ENCODE data around the gene NCAN.

The NCAN gene

GRCh38 chr19:19294914-19295313, 83.2 kb downstream of the NCAN start:
- DNase-seq = no peak

DNA sequence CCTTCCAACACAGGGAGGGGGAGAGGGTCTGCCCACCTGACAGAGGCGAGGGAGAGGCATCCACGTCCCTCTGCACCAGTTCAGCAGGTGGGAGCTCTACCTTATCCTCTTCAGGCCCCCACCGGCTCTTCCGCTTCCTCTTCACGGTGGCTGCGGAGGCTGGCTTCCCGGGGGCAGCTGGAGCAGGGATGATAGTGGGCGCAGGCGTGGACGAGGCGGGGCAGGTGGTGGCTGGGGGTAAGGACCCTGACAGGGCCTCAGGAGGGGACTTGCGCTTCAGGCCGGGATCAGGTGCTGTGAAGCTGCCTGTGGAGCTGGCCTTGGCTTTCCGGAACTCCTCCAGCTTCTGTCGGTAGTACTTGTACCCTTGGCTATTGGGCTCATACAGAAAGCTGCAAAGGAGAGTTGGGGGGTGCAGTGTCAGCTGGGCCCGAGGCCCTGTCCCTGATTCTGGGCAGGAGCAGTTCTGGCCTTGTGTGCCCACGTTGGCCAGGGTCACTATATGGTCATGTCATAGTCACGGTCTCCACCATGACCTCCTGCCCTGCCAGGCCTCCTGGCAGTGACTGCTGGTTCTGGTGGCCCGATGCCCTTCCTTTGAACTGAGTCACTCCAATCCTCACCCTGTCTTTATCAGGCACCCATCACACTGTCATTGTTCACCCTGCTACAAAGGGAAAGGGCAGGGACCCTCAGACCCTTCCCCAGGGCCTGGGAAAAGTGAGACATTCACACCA, 85.4 kb downstream of the NCAN start:
- DNase-seq = no peak

DNA sequence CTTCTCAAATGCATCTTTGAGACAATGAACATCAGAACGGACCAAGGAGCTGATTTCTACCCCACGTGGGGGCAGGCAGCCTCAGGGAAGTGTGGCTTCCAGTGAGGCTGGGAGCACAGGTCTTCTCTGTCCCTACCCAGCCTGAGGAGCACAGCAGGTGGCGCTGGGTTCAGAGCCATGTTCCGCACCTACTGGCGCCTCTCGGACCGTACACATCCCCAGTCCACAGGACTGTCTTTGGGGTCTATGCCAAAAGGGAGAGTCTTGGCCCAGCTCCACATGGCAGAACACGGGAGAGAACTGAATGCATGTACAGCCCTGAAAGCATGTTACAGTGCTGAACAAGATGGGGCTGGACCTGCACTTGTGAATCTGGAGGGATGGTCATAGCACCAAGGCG, 86.0 kb downstream of the NCAN start:
- DNase-seq = no peak

- no peak for DNase-seq
These were observed 88.9 kb downstream of the NCAN start for GRCh38 chr19:19300613-19301012.

Measured in right kidney (tissue), 1 donor.